Breast epithelium (tissue), 3 donors: Measurements from ENCODE around the gene APEX2.

Experiments
- CTCF ChIP-seq, 3 donors: fragments of 450-650 bp; IDR thresholded peaks; one replicate each; pipeline ENCODE4 v1.5.1; 2016 to 2017; ENCODE audit warnings: antibody characterized with exemption in 3 of 3, mild to moderate bottlenecking in 3 of 3, moderate library complexity in 3 of 3
- POLR2A ChIP-seq: fragments of 450-650 bp; IDR thresholded peaks from one replicate; pipeline ENCODE4 v1.6.1; 2016; ENCODE audit warnings: antibody characterized with exemption, mild to moderate bottlenecking, moderate library complexity

GRCh38 chrX:55039471-55039870 lies 39.3 kb downstream of the APEX2 start:
- TF ChIP-seq CTCF (IDR thresholded peaks at IDR 0.05) = no peak
- TF ChIP-seq POLR2A = no peak
